NCI-H524 treated with DMSO at 0.1 percent for 48 hours (cell line): Measurements from ENCODE around the gene NHERF1.

Experiments used
- DNase-seq: peaks from one replicate; lab custom pipeline; 2025; lab: John Stamatoyannopoulos, UW

NHERF1 gene

GRCh38 chr17:74810699-74811485 is 62.5 kb downstream of the NHERF1 start:
- no peak for DNase-seq

- no peak for DNase-seq
These were observed 63.9 kb downstream of the NHERF1 start for GRCh38 chr17:74812109-74813009.

GRCh38 chr17:74814453-74814852 is 66.0 kb downstream of the NHERF1 start:
- DNase-seq = no peak

- no peak for DNase-seq
These were observed 66.6 kb downstream of the NHERF1 start for GRCh38 chr17:74815067-74815466.

GRCh38 chr17:74815550-74816370 is 67.3 kb downstream of the NHERF1 start:
- DNase-seq = no peak

GRCh38 chr17:74816905-74817620 is 68.6 kb downstream of the NHERF1 start:
- DNase-seq = peak; percentile 49

- no peak for DNase-seq
These were observed 70.0 kb downstream of the NHERF1 start for GRCh38 chr17:74818291-74818938.
